ENCODE measurements around the gene PRR5. TPM values are rescaled to one million over a fixed set of nuclear protein-coding genes. Genes with fewer than 3 reads are reported as not detected.
A peak's percentile ranks its signal among the peaks of the same experiment; 100 is the strongest.

Gene PRR5
- total RNA-seq, 1 experiment from 2014 or later = 26.9 TPM

DNA sequence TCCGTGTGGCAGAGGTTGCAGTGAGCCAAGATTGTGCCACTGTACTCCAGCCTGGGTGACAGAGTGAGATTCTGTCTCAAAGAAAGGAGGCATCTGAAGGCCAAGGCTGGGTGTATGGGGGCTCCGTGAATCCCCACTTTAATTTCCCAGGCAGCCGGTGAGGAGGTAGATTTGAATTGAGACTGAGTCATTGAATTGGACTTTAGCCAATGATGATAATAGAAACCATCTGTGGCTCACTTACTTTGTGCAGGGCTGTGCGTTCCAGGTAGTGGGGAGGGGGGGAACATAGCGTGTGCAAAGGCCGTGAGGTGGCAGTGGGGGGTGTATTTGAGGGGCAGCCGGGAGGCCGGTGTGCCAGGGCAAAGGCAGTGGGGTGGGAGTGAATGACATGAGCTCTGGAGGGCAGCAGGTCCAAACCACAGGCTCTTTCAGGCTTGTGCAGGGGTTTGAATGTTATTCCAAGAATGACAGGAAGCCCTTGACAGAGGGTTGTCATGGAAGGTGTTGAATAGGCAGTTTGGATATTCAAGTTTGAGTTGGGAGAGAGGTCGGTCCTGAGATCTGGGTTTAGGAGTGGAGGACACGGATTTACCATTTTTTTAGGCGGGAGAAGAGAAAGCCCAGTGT is 56.5 kb downstream of the PRR5 start (continued):
- TF ChIP-seq, protein P1, sequence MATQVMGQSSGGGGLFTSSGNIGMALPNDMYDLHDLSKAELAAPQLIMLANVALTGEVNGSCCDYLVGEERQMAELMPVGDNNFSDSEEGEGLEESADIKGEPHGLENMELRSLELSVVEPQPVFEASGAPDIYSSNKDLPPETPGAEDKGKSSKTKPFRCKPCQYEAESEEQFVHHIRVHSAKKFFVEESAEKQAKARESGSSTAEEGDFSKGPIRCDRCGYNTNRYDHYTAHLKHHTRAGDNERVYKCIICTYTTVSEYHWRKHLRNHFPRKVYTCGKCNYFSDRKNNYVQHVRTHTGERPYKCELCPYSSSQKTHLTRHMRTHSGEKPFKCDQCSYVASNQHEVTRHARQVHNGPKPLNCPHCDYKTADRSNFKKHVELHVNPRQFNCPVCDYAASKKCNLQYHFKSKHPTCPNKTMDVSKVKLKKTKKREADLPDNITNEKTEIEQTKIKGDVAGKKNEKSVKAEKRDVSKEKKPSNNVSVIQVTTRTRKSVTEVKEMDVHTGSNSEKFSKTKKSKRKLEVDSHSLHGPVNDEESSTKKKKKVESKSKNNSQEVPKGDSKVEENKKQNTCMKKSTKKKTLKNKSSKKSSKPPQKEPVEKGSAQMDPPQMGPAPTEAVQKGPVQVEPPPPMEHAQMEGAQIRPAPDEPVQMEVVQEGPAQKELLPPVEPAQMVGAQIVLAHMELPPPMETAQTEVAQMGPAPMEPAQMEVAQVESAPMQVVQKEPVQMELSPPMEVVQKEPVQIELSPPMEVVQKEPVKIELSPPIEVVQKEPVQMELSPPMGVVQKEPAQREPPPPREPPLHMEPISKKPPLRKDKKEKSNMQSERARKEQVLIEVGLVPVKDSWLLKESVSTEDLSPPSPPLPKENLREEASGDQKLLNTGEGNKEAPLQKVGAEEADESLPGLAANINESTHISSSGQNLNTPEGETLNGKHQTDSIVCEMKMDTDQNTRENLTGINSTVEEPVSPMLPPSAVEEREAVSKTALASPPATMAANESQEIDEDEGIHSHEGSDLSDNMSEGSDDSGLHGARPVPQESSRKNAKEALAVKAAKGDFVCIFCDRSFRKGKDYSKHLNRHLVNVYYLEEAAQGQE (IDR thresholded peaks at IDR 0.05; ENCODE audit: low read depth) = no peak
- no peak for TF ChIP-seq TCF7L2 (IDR thresholded peaks at IDR 0.05; ENCODE audit: borderline replicate concordance, extremely low read depth, insufficient read depth, insufficient read length)

DNA sequence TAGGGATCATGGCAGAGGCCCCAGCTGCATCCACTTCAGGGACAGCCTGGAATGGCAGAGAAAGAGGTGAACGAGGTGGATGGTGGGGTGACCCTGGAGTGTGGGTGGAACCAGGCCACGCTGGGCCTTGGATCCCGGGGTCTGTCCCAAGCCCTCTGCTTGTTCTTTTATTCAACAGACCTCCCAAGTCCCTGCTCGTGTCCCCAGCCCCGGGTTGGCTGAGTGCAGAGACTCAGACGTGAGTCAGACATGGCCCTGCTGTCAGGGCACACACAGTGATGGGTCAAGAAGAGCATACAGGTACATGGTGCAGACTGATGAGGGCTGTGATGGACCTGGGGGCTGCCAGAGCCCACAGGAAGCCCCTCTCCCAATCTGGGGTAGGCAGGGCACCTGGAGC is 57.0 kb downstream of the PRR5 start:
- H3K4me2 ChIP-seq (ENCODE audit: low read length) = peak overlapping the region; percentile 56; the same call in 1 of the 2 replicates
- H3K27me3 ChIP-seq (ENCODE audit: insufficient read depth, low read length) = no peaks in the 10 kb centered on the region
- peaks cover 99% of the 10 kb centered on the region for H3K79me2 ChIP-seq (ENCODE audit: insufficient read depth, low read length)
- intact Hi-C loops (cut with micrococcal nuclease) = no loop called here
- H3K4me3 ChIP-seq (replicated peaks in 1 of 2; ENCODE audit: low read depth in 1 of 2, low read length in 2 of 2) = no peak overlapping the region
- H4K20me1 ChIP-seq (ENCODE audit: insufficient read depth) = peaks cover 9% of the 10 kb centered on the region; the same call in 1 of the 2 replicates
- CTCF ChIA-PET = no interaction called here
- TF ChIP-seq EZH2 (IDR thresholded peaks at IDR 0.05) (no peak), JUND (IDR thresholded peaks at IDR 0.05) (no peak), TCF7L2 (IDR thresholded peaks at IDR 0.05; ENCODE audit: borderline replicate concordance, extremely low read depth, insufficient read depth, insufficient read length) (no peak), SRF (IDR thresholded peaks at IDR 0.05; ENCODE audit: low read depth) (no peak), POLR2A (IDR thresholded peaks at IDR 0.05; ENCODE audit: borderline replicate concordance, extremely low read depth, insufficient read depth, insufficient read length) (no peak), ZFX (IDR thresholded peaks at IDR 0.05) (no peak), CEBPB (IDR thresholded peaks at IDR 0.05; ENCODE audit: low read depth) (no peak), CBX3 (IDR thresholded peaks at IDR 0.05; ENCODE audit: low read depth) (no peak)
- TF ChIP-seq, protein P2, sequence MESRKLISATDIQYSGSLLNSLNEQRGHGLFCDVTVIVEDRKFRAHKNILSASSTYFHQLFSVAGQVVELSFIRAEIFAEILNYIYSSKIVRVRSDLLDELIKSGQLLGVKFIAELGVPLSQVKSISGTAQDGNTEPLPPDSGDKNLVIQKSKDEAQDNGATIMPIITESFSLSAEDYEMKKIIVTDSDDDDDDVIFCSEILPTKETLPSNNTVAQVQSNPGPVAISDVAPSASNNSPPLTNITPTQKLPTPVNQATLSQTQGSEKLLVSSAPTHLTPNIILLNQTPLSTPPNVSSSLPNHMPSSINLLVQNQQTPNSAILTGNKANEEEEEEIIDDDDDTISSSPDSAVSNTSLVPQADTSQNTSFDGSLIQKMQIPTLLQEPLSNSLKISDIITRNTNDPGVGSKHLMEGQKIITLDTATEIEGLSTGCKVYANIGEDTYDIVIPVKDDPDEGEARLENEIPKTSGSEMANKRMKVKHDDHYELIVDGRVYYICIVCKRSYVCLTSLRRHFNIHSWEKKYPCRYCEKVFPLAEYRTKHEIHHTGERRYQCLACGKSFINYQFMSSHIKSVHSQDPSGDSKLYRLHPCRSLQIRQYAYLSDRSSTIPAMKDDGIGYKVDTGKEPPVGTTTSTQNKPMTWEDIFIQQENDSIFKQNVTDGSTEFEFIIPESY (IDR thresholded peaks at IDR 0.05; ENCODE audit: extremely low read depth, insufficient replicate concordance, low read length) = no peak
- TF ChIP-seq, protein P1 (IDR thresholded peaks at IDR 0.05; ENCODE audit: low read depth) = no peak
- TF ChIP-seq, protein P3, sequence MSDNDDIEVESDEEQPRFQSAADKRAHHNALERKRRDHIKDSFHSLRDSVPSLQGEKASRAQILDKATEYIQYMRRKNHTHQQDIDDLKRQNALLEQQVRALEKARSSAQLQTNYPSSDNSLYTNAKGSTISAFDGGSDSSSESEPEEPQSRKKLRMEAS (IDR thresholded peaks at IDR 0.05) = no peak
- TF ChIP-seq, protein P4, sequence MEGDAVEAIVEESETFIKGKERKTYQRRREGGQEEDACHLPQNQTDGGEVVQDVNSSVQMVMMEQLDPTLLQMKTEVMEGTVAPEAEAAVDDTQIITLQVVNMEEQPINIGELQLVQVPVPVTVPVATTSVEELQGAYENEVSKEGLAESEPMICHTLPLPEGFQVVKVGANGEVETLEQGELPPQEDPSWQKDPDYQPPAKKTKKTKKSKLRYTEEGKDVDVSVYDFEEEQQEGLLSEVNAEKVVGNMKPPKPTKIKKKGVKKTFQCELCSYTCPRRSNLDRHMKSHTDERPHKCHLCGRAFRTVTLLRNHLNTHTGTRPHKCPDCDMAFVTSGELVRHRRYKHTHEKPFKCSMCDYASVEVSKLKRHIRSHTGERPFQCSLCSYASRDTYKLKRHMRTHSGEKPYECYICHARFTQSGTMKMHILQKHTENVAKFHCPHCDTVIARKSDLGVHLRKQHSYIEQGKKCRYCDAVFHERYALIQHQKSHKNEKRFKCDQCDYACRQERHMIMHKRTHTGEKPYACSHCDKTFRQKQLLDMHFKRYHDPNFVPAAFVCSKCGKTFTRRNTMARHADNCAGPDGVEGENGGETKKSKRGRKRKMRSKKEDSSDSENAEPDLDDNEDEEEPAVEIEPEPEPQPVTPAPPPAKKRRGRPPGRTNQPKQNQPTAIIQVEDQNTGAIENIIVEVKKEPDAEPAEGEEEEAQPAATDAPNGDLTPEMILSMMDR (IDR thresholded peaks at IDR 0.05 in 2 of 3, conservative IDR thresholded peaks at IDR 0.05 in 1 of 3; ENCODE audit: borderline replicate concordance in 1 of 3, insufficient read depth in 1 of 3, low read depth in 2 of 3, low read length in 2 of 3) = no peak
- peaks cover 0 to 4% of the 10 kb centered on the region in 2 experiments; a peak in 1 of 4 replicates for H3K36me3 ChIP-seq (ENCODE audit: control insufficient read depth in 1 of 2, insufficient read depth in 2 of 2, low read length in 2 of 2)
- H3K9ac ChIP-seq (ENCODE audit: low read length) = no peak overlapping the region
- H3K9me3 ChIP-seq (ENCODE audit: control insufficient read depth in 1 of 2, insufficient read depth in 1 of 2, low read depth in 1 of 2, low read length in 2 of 2) = no peaks in the 10 kb centered on the region
- RAD21 ChIA-PET (ENCODE audit: low non-redundant PET in 1 of 2, low total read pairs in 2 of 2, uncharacterized antibody in 2 of 2, unreplicated experiment in 2 of 2) = no interaction called here
- H3K27ac ChIP-seq (ENCODE audit: low read depth, low read length) = peak overlapping the region; percentile 22; the same call in 1 of the 2 replicates
- H2AFZ ChIP-seq (ENCODE audit: low read depth, low read length, poor library complexity, severe bottlenecking) = no peak overlapping the region
- BruUV-seq (replicated peaks) = no TSS peak
- peaks cover 47 to 53% of the 10 kb centered on the region in 2 experiments for H3K4me1 ChIP-seq (ENCODE audit: control insufficient read depth in 1 of 2, insufficient read depth in 2 of 2, low read length in 2 of 2)
- H3K9me2 ChIP-seq (ENCODE audit: insufficient read depth) = no peaks in the 10 kb centered on the region
- ATAC-seq (no peak), DNase-seq (ENCODE audit: low read depth, low spot score) (no peak)
- POLR2A ChIA-PET = no interaction called here
